Measurements from ENCODE around the gene FXYD5. TPM values are rescaled to one million over a fixed set of nuclear protein-coding genes. Genes with fewer than 3 reads are reported as not detected.

FXYD5 gene
- total and polyA plus RNA-seq, 10 of the 15 experiments (the other 5 are each of a cell fraction or from before 2014, with no cell fraction given): 30.0 to 159 (median 93.9) TPM

DNA sequence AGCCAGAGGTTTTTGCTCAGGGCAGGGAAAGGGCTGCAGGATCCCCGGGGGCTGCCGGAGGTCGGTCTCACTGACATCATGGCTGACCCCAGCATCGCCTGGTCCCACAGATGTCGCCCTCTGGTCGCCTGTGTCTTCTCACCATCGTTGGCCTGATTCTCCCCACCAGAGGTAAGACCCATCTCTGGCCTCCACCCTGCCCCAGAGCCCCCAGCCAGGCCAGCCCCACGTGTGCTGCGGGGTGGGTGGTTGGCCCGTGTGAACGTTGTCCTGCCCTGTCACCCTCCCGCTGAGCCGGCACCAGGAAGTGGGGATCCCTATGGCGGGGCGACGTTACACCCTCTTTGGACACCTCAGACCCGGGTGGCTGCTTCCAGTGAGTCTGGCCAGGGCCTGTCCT, 906 bp downstream of the FXYD5 start:
- Histone ChIP-seq H3K27me3 (replicated peaks in 1 of 2; ENCODE audit: control insufficient read depth in 2 of 2, insufficient read depth in 2 of 2, low read length in 1 of 2) (peaks cover 0 to 3% of the 10 kb centered on the region in 2 experiments; a peak in 1 of 4 replicates), H3K79me2 (ENCODE audit: control insufficient read depth, insufficient read depth, low read length) (peaks cover 19% of the 10 kb centered on the region), H4K20me1 (ENCODE audit: control insufficient read depth, insufficient read depth) (no peaks in the 10 kb centered on the region), H3K4me2 (ENCODE audit: control insufficient read depth, insufficient read depth) (peak overlapping the region; percentile 81), H3K9me3 (replicated peaks; ENCODE audit: control insufficient read depth, insufficient read depth, low read length) (no peaks in the 10 kb centered on the region), H3K9ac (ENCODE audit: control insufficient read depth, insufficient read depth, low read length) (peak overlapping the region; percentile 75), H3K4me3 (peak overlapping the region; percentile 98), H3K4me1 (ENCODE audit: control insufficient read depth, insufficient read depth, low read length) (peaks cover 6% of the 10 kb centered on the region), H3K27ac (ENCODE audit: control insufficient read depth, insufficient read depth) (peak overlapping the region; percentile 34), H2AFZ (ENCODE audit: control insufficient read depth, low read depth, low read length) (peak overlapping the region; percentile 59), H3K36me3 (ENCODE audit: control insufficient read depth in 2 of 2, insufficient read depth in 2 of 2, low read length in 1 of 2) (peaks cover 2 to 18% of the 10 kb centered on the region in 2 experiments)
- ChIA-PET SMC1A (ENCODE audit: uncharacterized antibody, unreplicated experiment) (no interaction called here), CTCF (interaction anchor here (1.0 kb wide), 1 partner anchor 79 kb away, joined by 3 read pairs; no protein-coding TSS in a partner anchor), POLR2A (no interaction called here), RAD21 (ENCODE audit: unreplicated experiment) (interaction anchor here (1.0 to 2.3 kb wide), 2 partner anchors 14 kb away, joined by 3 to 17 read pairs; no protein-coding TSS in a partner anchor)
- intact Hi-C loops (cut with micrococcal nuclease; ENCODE audit: unreplicated experiment) (loop anchor here (5.0 kb wide), 1 partner anchor 52 kb away; no protein-coding TSS in a partner anchor), in situ Hi-C loops (cut with MboI) (no loop called here)
- DNase-seq (ENCODE audit: low read depth, low spot score): no peak
- ATAC-seq: peak; percentile 61
- no TSS peak for BruUV-seq (replicated peaks)
- WGBS (ENCODE audit: insufficient coverage, insufficient replicate concordance, low lambda C conversion rate, missing lambda C conversion rate): 0% methylated on average over 12 of the region's 17 CpGs
- FAIRE-seq: peak; percentile 87
- TF ChIP-seq IKZF1 (conservative IDR thresholded peaks at IDR 0.05): no peak
- peak in 1 of 2 experiments; percentile 42; a peak in 1 of 4 replicates for TF ChIP-seq BHLHE40 (IDR thresholded peaks at IDR 0.05; ENCODE audit: borderline replicate concordance in 1 of 2, low read depth in 2 of 2, low read length in 1 of 2)
- TF ChIP-seq MXI1 (IDR thresholded peaks at IDR 0.05; ENCODE audit: low read depth, low read length): 0 out of 2 replicates have a peak, but pooled peaks have one; percentile 48
- 0 out of 2 replicates have a peak, but pooled peaks have one; percentile 27 for TF ChIP-seq BACH1 (IDR thresholded peaks at IDR 0.05; ENCODE audit: borderline replicate concordance)
- TF ChIP-seq CTCF (IDR thresholded peaks at IDR 0.05 in 2 of 3, conservative IDR thresholded peaks at IDR 0.05 in 1 of 3; ENCODE audit: control insufficient read depth in 2 of 3, extremely low read depth in 1 of 3, insufficient read depth in 1 of 3, low read depth in 3 of 3, low read length in 3 of 3): no peak
- TF ChIP-seq USF1 (IDR thresholded peaks at IDR 0.05; ENCODE audit: borderline replicate concordance, extremely low read length, insufficient read depth, low read depth, low read length): peak; percentile 40
- TF ChIP-seq, protein P1, sequence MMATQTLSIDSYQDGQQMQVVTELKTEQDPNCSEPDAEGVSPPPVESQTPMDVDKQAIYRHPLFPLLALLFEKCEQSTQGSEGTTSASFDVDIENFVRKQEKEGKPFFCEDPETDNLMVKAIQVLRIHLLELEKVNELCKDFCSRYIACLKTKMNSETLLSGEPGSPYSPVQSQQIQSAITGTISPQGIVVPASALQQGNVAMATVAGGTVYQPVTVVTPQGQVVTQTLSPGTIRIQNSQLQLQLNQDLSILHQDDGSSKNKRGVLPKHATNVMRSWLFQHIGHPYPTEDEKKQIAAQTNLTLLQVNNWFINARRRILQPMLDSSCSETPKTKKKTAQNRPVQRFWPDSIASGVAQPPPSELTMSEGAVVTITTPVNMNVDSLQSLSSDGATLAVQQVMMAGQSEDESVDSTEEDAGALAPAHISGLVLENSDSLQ (IDR thresholded peaks at IDR 0.05): 0 out of 2 replicates have a peak, but pooled peaks have one; percentile 9
- no peak for TF ChIP-seq TARDBP (IDR thresholded peaks at IDR 0.05; ENCODE audit: borderline replicate concordance)
- TF ChIP-seq NBN (IDR thresholded peaks at IDR 0.05): 0 out of 2 replicates have a peak, but pooled peaks have one; percentile 2
- peak; percentile 50; the same call in 1 of the 2 replicates for TF ChIP-seq LARP7 (IDR thresholded peaks at IDR 0.05)
- 0 out of 2 replicates have a peak, but pooled peaks have one; percentile 32 for TF ChIP-seq SMARCA5 (IDR thresholded peaks at IDR 0.05)
- peak; percentile 28; the same call in 1 of the 2 replicates for TF ChIP-seq HDGF (IDR thresholded peaks at IDR 0.05)
- TF ChIP-seq NR2F1 (conservative IDR thresholded peaks at IDR 0.05): peak; percentile 60; the same call in 1 of the 2 replicates
- TF ChIP-seq YY1 (IDR thresholded peaks at IDR 0.05; ENCODE audit: low read depth, low read length): peak; percentile 67; the same call in 1 of the 2 replicates
- TF ChIP-seq ATF3 (IDR thresholded peaks at IDR 0.05; ENCODE audit: borderline replicate concordance, extremely low read depth, low read depth, low read length): no peak
- no peak for TF ChIP-seq ZBTB33 (IDR thresholded peaks at IDR 0.05)
- TF ChIP-seq MEF2B (IDR thresholded peaks at IDR 0.05; ENCODE audit: partially characterized antibody, poor library complexity, severe bottlenecking): peak; percentile 20

Measured in GM12878 (cell line).